CD4-positive, alpha-beta T cell treated with Interleukin-17A for 1 hour (primary cell): ENCODE measurements around the gene TMPRSS9.

ENCODE experiments used
- DNase-seq: peaks from one replicate; pipeline ENCODE4 v3.0.0-alpha.2; 2020

Gene TMPRSS9

DNA sequence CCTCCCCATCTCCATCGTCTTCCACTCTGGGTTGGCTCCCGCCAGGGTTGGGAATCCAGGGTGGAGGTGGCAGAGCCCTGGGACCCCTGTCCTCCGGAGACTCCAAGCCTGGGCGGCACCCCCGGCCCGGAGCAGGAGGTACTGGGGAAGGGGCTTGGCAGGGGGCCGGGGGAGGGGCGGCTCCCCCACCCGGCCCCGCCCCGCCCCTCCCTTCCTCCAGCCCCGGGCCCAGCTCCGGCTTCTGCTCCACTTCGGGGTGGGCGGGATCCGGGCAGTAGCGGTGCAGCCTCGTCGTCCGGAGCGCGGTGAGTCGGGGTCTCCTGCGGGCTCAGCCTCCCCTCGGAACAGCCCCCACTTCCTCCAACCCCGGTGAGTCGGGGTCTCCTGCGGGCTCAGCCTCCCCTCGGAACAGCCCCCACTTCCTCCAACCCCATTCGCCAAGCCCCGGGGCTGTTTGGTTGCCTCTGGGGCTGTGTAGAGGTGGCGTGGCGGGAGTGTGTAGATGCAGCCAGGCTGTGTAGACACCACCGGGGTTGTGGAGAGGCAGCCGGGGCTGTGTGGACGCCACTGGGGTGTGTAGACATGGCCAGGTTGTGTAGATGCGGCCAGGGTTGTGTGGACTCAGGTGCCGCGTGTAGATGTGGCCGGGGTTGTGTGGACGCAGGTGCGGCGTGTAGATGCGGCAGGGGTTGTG is at the start of gene TMPRSS9:
Gene TMPRSS9 (plus strand): TSS at position 274 of the 694 bp plus-strand sequence. CDS start 29,521 bp downstream, outside the sequence.
- DNase-seq, result no peak

DNA sequence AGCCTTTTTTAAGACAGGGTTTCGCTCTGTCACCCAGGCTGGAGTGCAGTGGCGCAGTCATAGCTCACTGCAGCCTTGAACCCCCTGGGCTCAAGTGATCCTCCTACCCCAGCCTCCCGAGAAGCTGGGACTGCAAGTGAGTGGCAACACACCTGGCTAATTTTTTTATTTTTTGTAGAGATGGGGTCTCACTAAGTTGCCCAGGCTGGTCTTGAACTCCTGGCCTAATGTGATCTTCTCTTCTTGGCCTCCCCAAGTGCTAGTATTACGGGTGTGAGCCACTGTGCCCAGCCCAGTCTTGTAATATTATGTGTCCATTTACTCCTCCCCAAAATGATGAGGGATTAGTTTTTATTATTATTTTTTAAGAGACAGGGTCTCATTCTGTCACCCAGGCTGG is 49.0 kb upstream of the TMPRSS9 start:
- DNase-seq, result no peak

DNA sequence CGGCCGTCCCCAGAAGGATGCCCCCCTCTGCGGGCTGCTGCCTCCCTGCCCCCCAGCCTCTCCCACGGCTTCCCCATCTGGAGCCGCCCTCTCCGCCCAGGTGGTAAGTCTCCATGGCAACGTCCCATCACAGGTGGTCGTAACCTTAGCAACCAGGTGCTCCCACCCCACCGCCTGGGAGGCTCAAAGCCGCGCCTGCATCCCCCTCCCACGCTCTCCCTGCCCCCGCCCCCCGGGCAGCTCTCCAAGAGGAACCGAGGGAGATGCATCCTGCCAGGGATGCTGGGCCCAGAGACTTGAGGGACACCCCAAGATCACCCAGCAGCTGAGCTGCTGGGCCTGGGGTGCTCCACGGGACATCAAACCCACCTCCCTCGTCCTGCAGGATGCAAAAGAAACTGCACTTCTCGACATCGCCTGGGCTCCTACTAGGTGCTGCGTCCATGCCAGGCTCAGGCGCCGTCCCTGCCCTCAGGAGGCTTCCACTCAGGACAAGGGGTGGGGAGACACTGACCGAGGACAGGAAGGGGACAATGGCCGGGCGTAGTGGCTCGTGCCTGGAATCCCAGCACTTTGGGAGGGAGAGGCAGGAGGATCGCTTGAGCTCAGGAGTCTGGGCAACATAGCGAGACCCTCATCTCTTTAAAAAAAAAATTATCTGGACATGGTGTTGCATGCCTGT is 47.1 kb upstream of the TMPRSS9 start:
- DNase-seq, result no peak

DNA sequence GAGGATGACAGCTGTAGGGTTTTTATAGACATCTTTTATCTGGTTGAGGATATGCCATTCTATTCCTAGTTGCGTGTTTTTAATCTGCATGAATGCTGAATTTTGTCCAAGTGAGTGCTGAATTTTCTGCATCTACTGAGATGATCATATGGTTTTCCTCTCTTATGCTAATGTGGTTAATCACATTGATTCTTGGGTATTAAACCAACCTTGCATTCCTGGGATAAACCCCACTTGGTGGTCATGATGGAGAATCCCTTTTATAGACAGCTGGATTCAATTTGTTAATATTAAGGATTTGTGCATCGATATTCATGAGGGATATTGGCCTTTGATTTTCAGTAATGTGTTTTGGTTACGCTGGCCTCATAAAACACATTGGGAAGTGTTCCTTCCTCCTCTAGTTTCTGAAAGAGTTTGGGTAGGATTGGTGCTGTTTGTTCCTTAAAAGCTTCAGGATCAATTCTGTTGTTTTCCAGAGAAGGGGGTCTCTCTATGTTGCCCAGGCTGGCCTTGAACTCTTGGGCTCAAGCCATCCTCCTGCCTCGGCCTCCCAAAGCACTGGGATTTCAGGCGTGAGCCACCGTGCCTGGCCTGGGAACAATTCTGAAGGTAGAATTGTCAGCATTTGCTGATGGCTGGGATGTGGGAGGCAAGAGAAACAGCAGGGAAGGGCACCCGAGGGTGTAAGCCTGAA is 44.8 kb upstream of the TMPRSS9 start:
- no peak for DNase-seq

DNA sequence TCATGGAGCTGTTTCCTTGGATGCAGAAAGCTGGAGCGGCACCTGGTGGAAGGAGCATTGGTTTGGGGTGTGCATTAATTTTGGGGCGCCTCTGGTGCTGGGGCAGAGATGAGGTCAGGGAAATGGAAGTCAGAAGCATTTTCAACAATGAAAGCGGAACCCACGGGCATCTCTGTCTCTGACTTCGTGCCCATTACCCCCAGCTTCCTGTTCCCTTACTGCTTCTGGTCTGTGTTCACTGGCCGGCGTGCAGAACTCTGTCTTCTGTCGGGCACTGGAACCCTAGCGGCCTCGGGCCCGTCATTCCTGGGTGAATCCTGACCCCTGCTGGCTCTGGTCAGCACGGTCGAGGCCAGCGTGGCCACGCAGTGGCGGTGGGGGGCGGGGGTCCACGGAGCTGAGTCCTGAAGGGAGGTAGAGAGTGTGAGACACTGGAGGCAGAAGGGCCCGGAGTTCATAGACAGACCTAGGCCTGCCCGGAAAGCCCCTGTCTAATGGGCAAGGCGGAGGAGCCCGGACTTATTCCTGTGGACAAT is 44.2 kb upstream of the TMPRSS9 start:
- DNase-seq, result peak; percentile 34

DNA sequence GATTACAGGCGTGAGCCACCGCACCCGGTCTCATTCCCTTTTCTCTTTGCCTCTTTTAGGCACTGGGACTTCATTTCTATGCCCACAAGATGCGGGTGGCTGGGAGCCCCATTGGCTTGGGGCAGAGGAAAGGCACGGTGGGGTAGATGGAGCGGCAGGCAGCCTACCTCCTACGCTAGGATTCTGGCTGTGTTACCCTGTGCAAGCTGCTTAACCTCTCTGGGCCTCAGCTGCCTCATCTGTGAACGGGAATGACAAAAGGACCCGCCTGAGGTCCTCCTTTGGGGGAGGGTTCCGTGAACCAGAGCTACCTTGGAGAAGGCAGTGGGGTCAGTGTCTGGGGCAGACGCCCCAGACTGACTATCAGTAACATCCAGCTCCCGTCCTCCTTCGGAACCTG is 42.8 kb upstream of the TMPRSS9 start:
- no peak for DNase-seq

DNA sequence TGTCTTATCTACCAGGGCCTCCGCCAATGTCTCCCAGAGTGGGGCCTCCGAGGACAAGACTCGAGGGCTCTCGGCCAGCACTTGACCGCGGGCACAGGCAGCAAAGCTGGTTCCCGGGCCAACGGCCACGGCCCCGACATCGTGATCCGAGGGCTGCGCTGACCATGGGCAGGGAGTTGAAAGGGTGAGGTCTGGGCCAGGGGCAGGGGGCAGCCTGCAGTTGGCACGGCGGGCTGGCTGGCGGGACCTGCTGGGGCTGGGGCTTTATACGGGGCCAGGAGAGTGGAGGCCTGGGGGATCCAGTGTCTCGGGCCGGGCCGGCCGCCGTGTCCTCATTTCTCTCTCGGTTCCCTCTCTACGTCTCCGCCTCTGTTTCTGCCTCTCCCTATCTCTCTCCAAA is 42.3 kb upstream of the TMPRSS9 start:
- DNase-seq, result no peak

DNA sequence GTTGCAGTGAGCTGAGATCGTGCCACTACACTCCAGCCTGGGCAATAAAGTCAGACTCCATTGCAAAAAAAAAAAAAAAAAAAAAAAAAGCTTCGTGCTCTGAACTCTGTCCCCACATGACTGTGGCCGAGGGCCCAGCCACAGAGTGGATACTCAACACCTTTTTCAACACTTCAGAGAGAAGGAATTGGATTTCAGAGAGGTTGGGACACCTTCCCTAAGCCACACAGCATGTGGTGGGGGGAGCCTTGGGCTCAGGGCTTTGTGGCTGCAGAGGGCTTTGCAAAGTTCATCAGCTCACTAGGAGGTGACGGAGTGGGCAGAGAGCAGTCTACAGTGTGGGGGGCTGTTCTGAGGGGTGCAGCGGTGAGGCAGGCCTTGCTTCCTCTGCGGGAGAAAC is 41.1 kb upstream of the TMPRSS9 start:
- no peak for DNase-seq

DNA sequence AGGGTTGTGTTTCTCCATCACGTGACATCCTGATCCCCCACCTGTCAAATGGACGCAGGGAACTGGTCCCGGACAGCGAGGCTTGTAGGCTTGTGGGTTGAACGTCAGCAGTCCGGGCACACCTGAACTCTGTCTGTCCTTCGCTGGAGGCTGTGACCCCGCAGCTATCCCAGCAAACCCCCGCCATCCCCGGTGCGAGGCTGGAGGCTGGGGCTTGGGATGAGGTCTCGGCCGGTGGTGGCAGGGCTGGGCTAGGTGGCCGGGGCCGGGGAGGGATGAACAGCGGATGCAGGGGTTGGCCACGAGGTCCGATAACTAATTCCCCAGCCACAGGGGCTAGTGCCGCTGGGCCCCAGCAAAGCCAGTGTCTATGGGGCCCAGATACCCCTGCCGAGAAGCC is 40.5 kb upstream of the TMPRSS9 start:
- no peak for DNase-seq

DNA sequence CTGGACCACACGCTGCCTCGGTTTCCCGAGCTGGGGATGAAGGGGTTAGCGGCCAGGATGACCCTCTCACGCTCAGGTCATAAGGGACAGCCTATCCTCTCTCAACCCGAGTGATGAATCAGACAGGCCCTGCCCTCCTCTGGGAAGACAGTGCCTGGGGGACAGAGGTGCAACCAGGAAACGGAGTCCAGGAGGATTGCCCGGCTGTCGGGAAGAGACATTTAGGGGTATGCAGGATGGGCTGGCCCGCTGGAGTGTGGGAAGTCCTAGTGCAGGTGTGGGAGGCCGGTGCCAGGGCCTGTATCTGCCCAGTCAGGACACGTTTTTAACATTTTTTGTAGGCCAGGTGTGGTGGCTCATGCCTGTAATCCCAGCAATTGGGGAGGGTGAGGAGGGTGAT is 40.0 kb upstream of the TMPRSS9 start:
- no peak for DNase-seq

DNA sequence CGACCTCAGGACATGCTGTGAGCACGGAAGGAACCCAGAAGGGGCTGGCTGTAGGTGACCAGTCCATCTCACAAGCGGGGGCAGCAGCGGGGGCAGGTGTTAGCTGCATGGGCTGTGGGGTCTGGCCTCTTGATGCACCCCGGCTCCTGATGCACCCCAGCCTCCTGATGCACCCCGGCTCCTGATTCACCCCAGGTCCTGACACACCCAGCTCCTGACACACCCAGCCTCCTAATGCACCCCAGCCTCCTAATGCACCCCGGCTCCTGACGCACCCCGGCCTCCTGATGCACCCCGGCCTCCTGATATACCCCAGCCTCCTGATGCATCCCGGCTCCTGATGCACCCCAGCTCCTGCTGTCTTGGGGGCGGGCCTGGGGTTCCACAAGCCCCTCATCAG is 39.1 kb upstream of the TMPRSS9 start:
- DNase-seq, result no peak

DNA sequence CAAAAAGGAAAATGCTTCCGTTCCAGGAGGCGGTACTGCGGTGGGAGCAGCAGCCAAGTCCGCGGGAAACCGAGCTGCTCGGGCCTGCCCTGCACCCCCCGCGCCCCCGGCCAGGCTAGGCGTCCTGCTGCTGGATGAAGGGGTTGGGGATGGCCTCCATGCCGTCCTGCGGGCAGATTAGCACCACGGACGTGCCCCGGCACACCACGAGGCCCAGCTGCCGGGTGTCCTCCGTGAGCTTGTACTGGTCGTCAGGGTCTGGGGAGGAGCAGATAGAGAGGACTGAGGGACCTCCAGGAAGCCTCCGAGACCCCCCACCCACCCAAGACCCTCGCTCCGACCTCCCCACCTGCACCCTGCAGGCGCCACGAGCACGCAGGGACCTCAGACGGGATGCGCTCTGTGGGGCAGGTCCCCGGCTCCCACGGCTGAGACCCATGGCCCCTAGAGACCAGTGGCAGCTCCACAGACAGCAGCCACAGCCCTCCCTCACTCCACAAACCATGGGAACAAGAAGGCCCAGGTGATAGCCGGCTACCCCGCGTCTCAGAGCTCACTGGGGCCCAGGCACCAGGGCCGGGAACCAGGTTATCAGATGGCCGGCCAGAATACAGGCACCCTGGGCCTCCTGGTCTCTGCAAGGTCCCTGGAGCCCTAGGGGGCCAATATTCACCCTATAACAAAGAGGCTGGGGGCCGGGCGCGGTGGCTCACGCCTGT is 38.3 kb upstream of the TMPRSS9 start:
- DNase-seq, result no peak

DNA sequence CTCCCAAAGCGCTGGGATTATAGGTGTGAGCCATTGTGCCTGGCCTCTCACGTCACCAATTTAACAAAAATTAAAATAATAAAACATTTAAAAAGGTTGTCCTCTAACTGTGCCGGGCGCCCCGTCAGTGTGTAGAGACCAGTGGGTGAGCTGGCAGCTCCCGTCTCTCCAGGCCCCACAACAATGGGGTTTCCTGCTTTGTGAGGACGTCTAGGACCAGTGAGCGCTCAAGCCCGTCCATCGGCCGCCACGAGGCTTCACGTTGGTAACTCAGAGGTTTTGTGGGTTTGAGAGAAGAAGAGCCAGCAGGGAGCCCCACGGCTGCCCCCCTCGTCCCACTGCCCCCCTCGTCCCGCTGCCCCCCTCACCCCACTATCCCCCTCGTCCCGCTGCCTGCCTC is 36.4 kb upstream of the TMPRSS9 start:
- no peak for DNase-seq

DNA sequence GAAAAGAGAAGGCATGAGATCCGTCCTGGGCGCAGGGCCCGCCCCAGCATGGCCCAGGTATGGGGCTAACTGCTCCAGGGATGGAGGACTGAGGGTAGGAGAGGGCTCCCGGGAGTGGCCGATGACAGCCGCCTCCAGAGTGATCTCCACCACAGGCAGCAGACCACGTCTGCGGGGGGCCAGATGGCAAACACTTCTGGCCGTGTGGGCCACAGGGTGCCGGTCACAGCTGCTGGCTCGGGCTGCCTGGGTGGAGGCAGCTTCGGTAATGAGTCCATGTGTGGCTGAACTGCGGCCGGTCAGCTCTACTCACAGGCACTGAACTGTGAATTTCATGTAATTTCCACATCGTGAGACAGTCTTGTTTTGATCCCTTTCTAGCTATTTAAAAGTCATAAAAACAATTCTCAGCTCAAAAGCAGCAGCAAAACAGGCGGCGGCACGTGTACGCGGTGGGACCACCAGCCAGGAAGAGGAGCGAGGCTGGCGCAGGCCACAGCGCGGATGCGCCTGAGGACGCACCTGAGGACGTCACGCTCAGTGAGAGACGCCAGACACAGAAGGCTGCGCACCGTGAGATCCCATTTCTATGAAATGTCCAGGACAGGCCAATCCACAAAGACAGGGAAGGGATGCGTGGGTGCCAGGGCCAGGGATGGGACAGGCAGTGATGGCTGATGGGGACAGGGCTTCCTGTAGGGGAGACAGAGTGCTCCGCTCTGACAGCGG is 35.7 kb upstream of the TMPRSS9 start:
- no peak for DNase-seq

DNA sequence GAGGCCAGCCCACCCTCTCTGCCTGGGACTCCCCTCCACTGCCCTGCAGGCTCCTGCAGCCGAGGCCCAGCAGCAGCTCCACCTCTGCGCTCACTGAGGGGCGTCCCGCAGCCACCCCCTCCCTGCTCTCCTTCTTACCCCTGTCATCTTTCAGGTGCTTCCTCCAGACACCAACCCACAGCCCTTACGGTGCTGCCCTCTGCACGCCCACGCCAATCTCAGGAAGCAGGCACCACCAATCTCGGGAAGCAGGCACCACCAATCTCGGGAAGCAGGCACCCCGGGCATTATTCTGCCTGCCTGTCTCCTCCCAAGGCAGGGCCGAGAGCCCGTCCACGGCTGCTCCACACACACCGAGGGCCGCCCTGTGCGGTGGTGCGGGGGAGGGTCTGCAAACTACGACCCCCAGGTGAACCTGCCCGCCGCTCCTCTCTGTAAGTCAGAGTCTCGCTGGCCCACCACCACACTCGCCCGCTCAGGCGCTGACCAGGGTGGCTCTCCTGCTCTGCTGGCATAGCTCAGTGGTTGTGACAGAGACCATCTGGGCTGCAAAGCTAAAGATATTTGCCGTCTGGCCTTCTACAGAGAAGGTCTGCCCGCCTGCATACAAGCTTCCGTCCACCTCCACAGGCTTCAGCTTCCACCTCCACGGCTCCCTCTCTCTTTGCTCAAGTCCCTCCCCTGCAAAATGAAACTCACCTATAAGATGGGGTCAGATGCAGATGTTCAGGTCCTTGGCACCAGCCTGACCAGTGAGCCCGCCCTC is 34.6 kb upstream of the TMPRSS9 start:
- no peak for DNase-seq

DNA sequence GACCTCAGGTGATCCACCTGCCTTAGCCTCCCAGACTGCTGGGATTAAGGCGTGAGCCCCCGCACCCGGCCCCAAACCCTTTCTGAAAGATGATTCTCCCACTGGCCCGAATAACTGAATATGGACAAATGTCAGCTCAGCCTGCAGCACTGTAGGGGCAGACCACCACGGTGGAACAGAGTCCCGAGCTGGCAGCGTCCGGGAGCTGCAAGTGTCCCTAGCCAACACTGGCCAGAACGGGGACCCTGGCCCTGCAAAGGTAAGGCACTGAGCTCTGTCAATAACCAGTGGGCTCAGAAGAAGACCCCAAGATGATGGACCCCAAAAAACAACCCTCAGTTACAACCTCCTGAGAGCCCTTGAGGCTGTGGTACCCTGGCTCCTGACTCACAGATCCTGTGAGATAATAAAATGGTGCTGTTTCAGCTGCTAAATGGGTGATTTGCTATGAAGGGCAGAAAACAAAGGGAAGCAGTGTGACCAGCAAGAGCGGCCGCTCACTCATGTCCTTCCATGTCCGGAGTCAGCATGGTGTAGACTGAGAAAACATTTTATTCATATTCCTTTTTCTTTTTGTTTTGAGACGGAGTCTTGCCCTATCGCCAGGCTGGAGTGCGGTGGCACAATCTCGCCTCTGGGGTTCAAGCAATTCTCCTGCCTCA is 33.2 kb upstream of the TMPRSS9 start:
- no peak for DNase-seq

DNA sequence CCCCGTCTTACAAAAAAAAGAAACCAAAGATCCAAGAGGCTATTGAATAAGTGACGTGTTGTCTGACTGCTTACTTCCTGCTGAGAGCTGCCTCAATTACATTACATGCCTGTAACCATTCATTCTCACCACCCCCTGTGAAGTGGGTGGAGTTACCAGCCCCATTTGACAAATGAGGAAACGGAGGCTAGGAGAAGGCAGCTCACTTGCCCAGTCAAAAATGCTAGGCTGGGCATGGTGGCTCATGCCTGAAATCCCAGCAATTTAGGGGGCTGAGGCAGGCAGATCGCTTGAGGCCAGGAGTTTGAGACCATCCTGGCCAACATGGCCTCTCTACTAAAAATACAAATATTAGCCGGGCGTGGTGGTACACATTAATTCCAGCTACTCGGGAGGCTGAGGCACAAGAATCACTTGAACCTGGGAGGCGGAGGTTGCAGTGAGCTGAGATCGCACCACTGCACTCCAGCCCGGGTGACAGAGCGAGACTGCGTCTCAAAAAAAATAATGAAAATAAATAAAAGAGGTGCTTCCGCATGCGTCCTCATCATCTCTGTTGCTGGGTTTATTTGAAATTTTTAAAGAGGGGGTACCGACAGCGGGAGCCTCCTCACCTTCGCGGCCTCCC is 32.2 kb upstream of the TMPRSS9 start:
- DNase-seq, result peak; percentile 83

DNA sequence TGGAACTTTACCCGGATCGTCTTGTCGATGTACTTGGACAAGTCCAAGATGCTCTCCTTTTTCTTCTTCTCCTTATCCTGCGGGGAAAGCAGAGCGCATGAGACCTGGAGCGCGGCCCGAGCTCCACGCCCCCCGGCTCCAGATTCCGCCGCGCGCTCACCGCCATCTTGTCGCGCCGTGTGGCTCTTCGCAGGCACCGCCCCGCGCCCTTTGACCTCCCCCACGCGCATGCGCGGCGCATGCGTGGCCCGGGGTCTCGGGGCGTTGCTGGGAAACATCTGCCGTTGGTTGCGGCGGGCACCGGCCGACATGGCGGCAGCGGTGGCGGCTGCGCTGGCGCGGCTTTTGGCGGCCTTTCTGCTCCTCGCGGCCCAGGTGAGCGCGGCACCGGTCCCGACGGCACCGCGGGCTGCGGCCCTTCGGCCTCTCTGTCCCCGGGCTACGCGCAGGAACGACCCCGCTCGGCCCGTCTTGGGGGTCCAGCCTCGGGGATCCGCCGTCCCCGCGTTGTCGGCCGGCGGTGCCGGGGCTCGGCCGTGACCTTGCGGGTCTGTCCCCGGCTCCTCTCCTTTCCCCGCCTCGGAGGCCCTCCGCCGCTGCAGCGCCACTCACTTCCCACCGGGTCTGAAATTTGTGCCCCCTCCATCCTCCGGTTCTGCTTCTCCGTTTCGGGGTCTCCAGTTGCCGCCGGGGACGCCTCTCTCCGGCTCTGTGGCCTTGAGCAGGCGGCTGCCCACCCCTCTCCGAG is 31.5 kb upstream of the TMPRSS9 start, which contains the start of the genes LSM7 and SPPL2B:
Gene LSM7 (minus strand): TSS at position 186 of the 748 bp plus-strand sequence. CDS start 20 bp downstream, at position 166.
Gene SPPL2B (plus strand): TSS at position 284 of the 748 bp plus-strand sequence. CDS start 26 bp downstream, at position 310.
- DNase-seq, result peak; percentile 94

DNA sequence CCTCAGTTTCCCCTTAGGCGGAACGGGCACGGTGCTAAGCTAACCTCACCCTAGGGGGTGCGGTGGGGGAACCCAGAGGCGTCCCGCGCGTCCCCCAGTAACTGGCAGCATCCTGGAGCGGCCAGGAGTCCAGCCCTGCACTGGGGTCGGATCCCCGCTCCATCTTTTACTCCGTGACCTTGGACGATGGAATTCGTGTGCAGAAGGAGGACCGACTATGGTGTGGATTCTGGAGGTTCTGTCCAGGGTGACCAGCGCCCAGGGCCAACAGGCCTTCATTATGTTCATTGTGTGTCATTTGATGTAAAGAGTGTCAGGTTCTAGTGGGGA is 31.0 kb upstream of the TMPRSS9 start:
- no peak for DNase-seq

DNA sequence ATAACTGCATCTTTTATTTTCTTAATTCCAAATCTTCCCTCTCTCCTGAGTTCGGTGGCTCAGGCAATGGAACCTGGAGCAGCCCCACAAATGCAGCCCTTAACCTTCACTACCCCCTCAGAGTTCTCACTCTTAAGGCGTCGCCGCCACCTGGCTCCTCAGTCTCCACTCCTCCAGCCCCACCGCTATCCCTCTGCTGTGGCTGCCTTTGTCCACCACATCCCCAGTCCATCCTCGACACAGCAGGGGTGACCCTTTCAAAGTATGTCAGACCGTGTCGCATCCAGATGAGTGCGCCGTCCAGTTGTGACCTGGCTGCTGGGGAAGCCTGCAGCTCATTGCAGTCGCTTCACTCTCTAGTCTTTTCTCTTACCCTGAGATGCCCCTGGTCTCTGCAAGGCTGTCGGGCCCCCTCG is 30.6 kb upstream of the TMPRSS9 start:
- DNase-seq, result no peak
